ENCODE results near the gene PPFIA1.

GRCh38 chr11:70353900-70354568, 83.5 kb downstream of the PPFIA1 start:
- no peak for TF ChIP-seq CTCF (IDR thresholded peaks at IDR 0.05; ENCODE audit: insufficient read depth, low read length, poor library complexity, severe bottlenecking)
- no peak for TF ChIP-seq EZH2phosphoT487 (conservative IDR thresholded peaks at IDR 0.05; ENCODE audit: low read length)
